Measurements from ENCODE around the gene PRCP.

PRCP gene

DNA sequence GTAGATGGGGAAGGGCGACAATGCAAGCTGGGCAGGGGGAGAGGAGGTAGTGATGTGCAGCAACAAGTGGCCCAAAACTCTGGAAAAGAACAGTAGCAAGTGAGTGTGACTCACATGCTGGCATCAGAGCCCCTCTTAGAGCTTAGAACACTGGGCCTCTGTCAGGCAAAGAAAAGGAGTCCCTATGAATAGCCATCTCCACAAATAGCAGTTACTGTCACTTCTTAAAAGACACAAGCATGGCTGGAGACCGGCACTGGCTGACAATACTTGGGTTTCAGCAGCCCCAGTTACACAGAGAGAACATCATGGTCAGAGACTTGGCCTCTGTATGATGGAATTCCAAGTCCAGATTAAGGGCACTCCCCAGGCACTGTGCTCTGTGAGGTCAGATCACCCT is 58.2 kb downstream of the PRCP start:
- Histone ChIP-seq H3K4me1 (ENCODE audit: control extremely low read depth in 1 of 4, control insufficient read depth in 4 of 4, insufficient read depth in 4 of 4, low read length in 3 of 4) (no peaks in the 10 kb centered on the region), H3K27me3 (replicated peaks in 2 of 5; ENCODE audit: control insufficient read depth in 4 of 5, insufficient read depth in 5 of 5, low read length in 4 of 5) (no peaks in the 10 kb centered on the region), H3K27ac (ENCODE audit: insufficient read depth in 1 of 2, low read depth in 1 of 2, low read length in 2 of 2, poor library complexity in 1 of 2, severe bottlenecking in 2 of 2) (no peak overlapping the region), H3K4me3 (ENCODE audit: control insufficient read depth in 1 of 7, extremely low read depth in 1 of 7, insufficient read depth in 4 of 7, low read depth in 2 of 7, low read length in 6 of 7) (no peak overlapping the region), H3K9me3 (ENCODE audit: control extremely low read depth in 1 of 5, control insufficient read depth in 4 of 5, insufficient read depth in 2 of 5, low read depth in 1 of 5, low read length in 4 of 5) (no peaks in the 10 kb centered on the region), H3K36me3 (ENCODE audit: control insufficient read depth in 4 of 4, insufficient read depth in 4 of 4, low read length in 3 of 4) (peaks cover 6 to 8% (median 7%) of the 10 kb centered on the region in 4 experiments)
- 100% methylated on average over 2 of the region's 2 CpGs for WGBS (ENCODE audit: insufficient coverage)
- CTCF ChIA-PET = interaction anchor here (1.4 to 2.8 kb wide), 2 partner anchors 9 to 25 kb away, joined by 3 to 11 read pairs; no protein-coding TSS in a partner anchor
- DNase-seq = no peak
- POLR2A ChIA-PET = no interaction called here

DNA sequence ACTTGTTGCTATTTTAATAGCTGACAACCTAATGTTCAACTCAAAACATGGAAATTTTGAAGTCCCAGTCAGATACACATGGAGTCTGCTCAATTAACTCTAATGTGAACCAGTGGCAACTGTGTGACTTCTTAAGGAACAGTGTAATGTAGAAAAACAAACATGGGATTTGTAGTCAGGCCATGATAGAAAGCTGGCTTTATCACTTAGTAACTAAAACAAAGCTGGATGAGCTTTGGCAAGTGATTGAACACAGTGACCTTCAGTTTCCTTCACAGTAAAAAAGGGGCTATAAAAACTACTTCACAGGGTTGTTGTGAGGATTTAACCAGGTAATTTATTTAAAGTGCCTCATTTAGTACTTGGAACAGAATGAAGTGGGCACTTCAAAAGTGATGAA is 62.6 kb downstream of the PRCP start:
- ChIA-PET CTCF (interaction anchor here (0.8 to 1.2 kb wide), 2 partner anchors 19 to 62 kb away, joined by 3 read pairs; no protein-coding TSS in a partner anchor), POLR2A (no interaction called here)
- Histone ChIP-seq H3K27ac (ENCODE audit: insufficient read depth in 1 of 2, low read depth in 1 of 2, low read length in 2 of 2, poor library complexity in 1 of 2, severe bottlenecking in 2 of 2) (no peak overlapping the region), H3K9me3 (ENCODE audit: control extremely low read depth in 1 of 5, control insufficient read depth in 4 of 5, insufficient read depth in 2 of 5, low read depth in 1 of 5, low read length in 4 of 5) (no peaks in the 10 kb centered on the region), H3K4me3 (ENCODE audit: control insufficient read depth in 1 of 7, extremely low read depth in 1 of 7, insufficient read depth in 4 of 7, low read depth in 2 of 7, low read length in 6 of 7) (no peak overlapping the region), H3K4me1 (ENCODE audit: control extremely low read depth in 1 of 4, control insufficient read depth in 4 of 4, insufficient read depth in 4 of 4, low read length in 3 of 4) (no peaks in the 10 kb centered on the region), H3K36me3 (ENCODE audit: control insufficient read depth in 4 of 4, insufficient read depth in 4 of 4, low read length in 3 of 4) (peaks cover 7 to 21% (median 17%) of the 10 kb centered on the region in 4 experiments), H3K27me3 (replicated peaks in 2 of 5; ENCODE audit: control insufficient read depth in 4 of 5, insufficient read depth in 5 of 5, low read length in 4 of 5) (no peaks in the 10 kb centered on the region)
- no peak for DNase-seq

DNA sequence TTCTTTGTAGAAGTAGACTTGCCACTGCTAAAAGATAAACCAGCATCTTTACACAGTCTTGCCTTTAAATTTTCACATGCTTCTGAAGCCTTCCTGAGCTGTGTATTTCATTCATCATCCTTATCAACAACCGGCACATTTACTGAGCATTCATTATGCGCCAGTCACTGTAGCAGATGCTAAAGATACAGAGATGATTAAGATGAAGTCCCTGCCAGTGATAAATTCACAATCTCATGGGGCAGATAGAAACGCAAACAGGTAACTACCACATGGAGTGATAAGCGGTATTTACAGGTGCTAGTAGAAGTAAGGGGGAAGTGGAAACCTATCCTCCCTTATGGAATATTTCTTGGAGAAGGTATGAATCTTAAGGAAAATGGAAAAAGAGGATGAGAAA is 67.2 kb downstream of the PRCP start:
- H3K4me3 ChIP-seq (ENCODE audit: control insufficient read depth in 1 of 7, extremely low read depth in 1 of 7, insufficient read depth in 4 of 7, low read depth in 2 of 7, low read length in 6 of 7) = no peak overlapping the region
- ChIA-PET POLR2A (no interaction called here), CTCF (no interaction called here)
- H3K27ac ChIP-seq (ENCODE audit: insufficient read depth in 1 of 2, low read depth in 1 of 2, low read length in 2 of 2, poor library complexity in 1 of 2, severe bottlenecking in 2 of 2) = no peak overlapping the region
- no peaks in the 10 kb centered on the region for H3K27me3 ChIP-seq (replicated peaks in 2 of 5; ENCODE audit: control insufficient read depth in 4 of 5, insufficient read depth in 5 of 5, low read length in 4 of 5)
- WGBS (ENCODE audit: insufficient coverage) = 82% methylated on average over 4 of the region's 4 CpGs
- no peaks in the 10 kb centered on the region for H3K9me3 ChIP-seq (ENCODE audit: control extremely low read depth in 1 of 5, control insufficient read depth in 4 of 5, insufficient read depth in 2 of 5, low read depth in 1 of 5, low read length in 4 of 5)
- peak in 2 of 3 donors; percentile 26 to 54 for DNase-seq
- no peaks in the 10 kb centered on the region for H3K4me1 ChIP-seq (ENCODE audit: control extremely low read depth in 1 of 4, control insufficient read depth in 4 of 4, insufficient read depth in 4 of 4, low read length in 3 of 4)
- peaks cover 7 to 16% (median 11%) of the 10 kb centered on the region in 4 experiments for H3K36me3 ChIP-seq (ENCODE audit: control insufficient read depth in 4 of 4, insufficient read depth in 4 of 4, low read length in 3 of 4)

DNA sequence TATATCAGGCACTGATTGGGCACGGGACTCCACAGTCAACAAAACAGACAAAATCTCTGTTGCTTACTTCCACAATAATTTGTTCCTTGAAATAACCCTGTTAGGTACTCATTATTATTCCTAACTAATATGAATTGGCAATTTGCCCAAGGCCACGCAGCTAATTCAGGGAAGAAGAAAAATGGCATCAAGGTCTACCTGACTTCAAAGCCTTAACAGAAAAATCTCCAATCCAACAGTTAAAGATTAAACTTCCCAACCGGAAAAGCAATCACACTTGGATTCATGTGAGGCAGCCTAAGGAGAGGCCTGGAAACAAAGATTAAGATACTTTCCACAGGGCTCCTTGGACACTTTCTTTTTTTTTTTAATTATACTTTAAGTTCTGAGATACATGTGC is 68.9 kb downstream of the PRCP start:
- Histone ChIP-seq H3K4me1 (ENCODE audit: control extremely low read depth in 1 of 4, control insufficient read depth in 4 of 4, insufficient read depth in 4 of 4, low read length in 3 of 4) (no peaks in the 10 kb centered on the region), H3K27me3 (replicated peaks in 2 of 5; ENCODE audit: control insufficient read depth in 4 of 5, insufficient read depth in 5 of 5, low read length in 4 of 5) (no peaks in the 10 kb centered on the region), H3K36me3 (ENCODE audit: control insufficient read depth in 4 of 4, insufficient read depth in 4 of 4, low read length in 3 of 4) (peaks cover 3 to 11% (median 6%) of the 10 kb centered on the region in 4 experiments), H3K27ac (ENCODE audit: insufficient read depth in 1 of 2, low read depth in 1 of 2, low read length in 2 of 2, poor library complexity in 1 of 2, severe bottlenecking in 2 of 2) (no peak overlapping the region), H3K9me3 (ENCODE audit: control extremely low read depth in 1 of 5, control insufficient read depth in 4 of 5, insufficient read depth in 2 of 5, low read depth in 1 of 5, low read length in 4 of 5) (no peaks in the 10 kb centered on the region), H3K4me3 (ENCODE audit: control insufficient read depth in 1 of 7, extremely low read depth in 1 of 7, insufficient read depth in 4 of 7, low read depth in 2 of 7, low read length in 6 of 7) (no peak overlapping the region)
- DNase-seq = no peak
- ChIA-PET CTCF (no interaction called here), POLR2A (no interaction called here)
- no CpG with 5 or more reads among the region's 3 CpGs for WGBS (ENCODE audit: insufficient coverage)

DNA sequence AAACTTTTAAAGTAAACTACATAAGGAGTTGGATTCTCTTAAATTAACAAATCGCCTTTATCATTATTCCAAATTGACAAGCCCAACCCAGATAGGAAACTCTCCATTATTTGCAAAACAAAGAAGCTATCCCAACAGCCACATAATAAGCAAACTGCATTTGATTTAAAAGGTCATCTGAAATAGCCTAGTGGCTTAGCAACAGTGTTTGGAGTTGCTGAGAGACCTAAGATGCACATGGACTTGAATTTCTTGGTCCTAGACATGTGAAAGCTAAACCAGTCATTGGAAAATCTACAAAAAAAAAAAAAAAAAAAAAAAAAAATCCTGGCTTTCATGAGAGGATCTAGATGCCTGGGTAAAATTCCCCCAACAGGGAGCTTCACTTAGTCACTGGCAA is 69.5 kb downstream of the PRCP start:
- Histone ChIP-seq H3K27ac (ENCODE audit: insufficient read depth in 1 of 2, low read depth in 1 of 2, low read length in 2 of 2, poor library complexity in 1 of 2, severe bottlenecking in 2 of 2) (no peak overlapping the region), H3K4me3 (ENCODE audit: control insufficient read depth in 1 of 7, extremely low read depth in 1 of 7, insufficient read depth in 4 of 7, low read depth in 2 of 7, low read length in 6 of 7) (no peak overlapping the region), H3K9me3 (ENCODE audit: control extremely low read depth in 1 of 5, control insufficient read depth in 4 of 5, insufficient read depth in 2 of 5, low read depth in 1 of 5, low read length in 4 of 5) (no peaks in the 10 kb centered on the region), H3K27me3 (replicated peaks in 2 of 5; ENCODE audit: control insufficient read depth in 4 of 5, insufficient read depth in 5 of 5, low read length in 4 of 5) (no peaks in the 10 kb centered on the region), H3K36me3 (ENCODE audit: control insufficient read depth in 4 of 4, insufficient read depth in 4 of 4, low read length in 3 of 4) (peaks cover 3 to 11% (median 6%) of the 10 kb centered on the region in 4 experiments), H3K4me1 (ENCODE audit: control extremely low read depth in 1 of 4, control insufficient read depth in 4 of 4, insufficient read depth in 4 of 4, low read length in 3 of 4) (no peaks in the 10 kb centered on the region)
- CTCF ChIA-PET = no interaction called here
- POLR2A ChIA-PET = no interaction called here
- no CpG with 5 or more reads among the region's 1 CpG for WGBS (ENCODE audit: insufficient coverage)
- no peak for DNase-seq

DNA sequence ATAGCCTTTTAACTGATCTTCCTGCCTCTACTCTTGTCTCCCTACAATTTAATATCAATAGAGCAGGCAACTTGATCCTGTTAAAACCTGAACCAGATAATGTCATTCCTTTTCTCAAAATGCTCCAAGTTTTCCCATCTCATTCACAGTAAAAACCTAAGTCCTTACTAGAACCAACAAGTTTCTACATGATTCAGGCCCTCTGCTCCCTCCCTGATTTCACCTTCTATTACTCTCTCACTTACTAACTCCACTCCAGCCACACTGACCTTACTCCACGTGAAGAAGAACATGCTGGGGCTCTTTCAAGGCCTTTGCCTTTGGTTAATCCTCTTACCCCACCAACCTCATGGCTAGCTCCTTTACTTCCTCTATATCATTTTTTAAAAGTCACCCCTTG is 71.1 kb downstream of the PRCP start:
- Histone ChIP-seq H3K27me3 (replicated peaks in 2 of 5; ENCODE audit: control insufficient read depth in 4 of 5, insufficient read depth in 5 of 5, low read length in 4 of 5) (no peaks in the 10 kb centered on the region), H3K36me3 (ENCODE audit: control insufficient read depth in 4 of 4, insufficient read depth in 4 of 4, low read length in 3 of 4) (peaks cover 3 to 16% (median 8%) of the 10 kb centered on the region in 4 experiments), H3K27ac (ENCODE audit: insufficient read depth in 1 of 2, low read depth in 1 of 2, low read length in 2 of 2, poor library complexity in 1 of 2, severe bottlenecking in 2 of 2) (no peak overlapping the region), H3K9me3 (ENCODE audit: control extremely low read depth in 1 of 5, control insufficient read depth in 4 of 5, insufficient read depth in 2 of 5, low read depth in 1 of 5, low read length in 4 of 5) (no peaks in the 10 kb centered on the region), H3K4me1 (ENCODE audit: control extremely low read depth in 1 of 4, control insufficient read depth in 4 of 4, insufficient read depth in 4 of 4, low read length in 3 of 4) (no peaks in the 10 kb centered on the region), H3K4me3 (ENCODE audit: control insufficient read depth in 1 of 7, extremely low read depth in 1 of 7, insufficient read depth in 4 of 7, low read depth in 2 of 7, low read length in 6 of 7) (no peak overlapping the region)
- no peak for DNase-seq
- CTCF ChIA-PET = no interaction called here
- WGBS (ENCODE audit: insufficient coverage) = 100% methylated on average over 1 of the region's 1 CpG
- POLR2A ChIA-PET = no interaction called here

DNA sequence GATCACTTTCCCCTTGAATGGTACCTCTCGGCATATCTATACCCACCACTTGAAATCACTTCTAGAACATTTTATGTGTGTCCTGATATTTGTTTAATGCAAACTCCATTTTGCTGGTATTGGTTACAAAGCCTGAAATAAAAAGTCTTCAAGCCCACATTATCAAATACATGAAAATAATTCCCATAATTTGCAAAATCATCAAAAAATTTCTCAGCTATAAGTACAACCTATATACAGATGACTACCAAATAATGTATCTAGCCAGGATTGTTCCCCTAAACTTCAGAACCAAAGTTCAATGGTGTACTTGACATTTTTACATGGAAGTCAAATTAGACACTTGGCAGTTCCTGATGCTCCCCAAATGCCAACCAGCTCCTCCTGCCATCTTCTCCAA is 71.8 kb downstream of the PRCP start:
- POLR2A ChIA-PET = no interaction called here

More for the DNA sequence above, 71.8 kb downstream of the PRCP start:
- Histone ChIP-seq H3K4me3 (ENCODE audit: control insufficient read depth in 1 of 7, extremely low read depth in 1 of 7, insufficient read depth in 4 of 7, low read depth in 2 of 7, low read length in 6 of 7) (no peak overlapping the region), H3K4me1 (ENCODE audit: control extremely low read depth in 1 of 4, control insufficient read depth in 4 of 4, insufficient read depth in 4 of 4, low read length in 3 of 4) (no peaks in the 10 kb centered on the region), H3K27ac (ENCODE audit: insufficient read depth in 1 of 2, low read depth in 1 of 2, low read length in 2 of 2, poor library complexity in 1 of 2, severe bottlenecking in 2 of 2) (no peak overlapping the region), H3K36me3 (ENCODE audit: control insufficient read depth in 4 of 4, insufficient read depth in 4 of 4, low read length in 3 of 4) (peaks cover 3 to 10% (median 7%) of the 10 kb centered on the region in 4 experiments), H3K9me3 (ENCODE audit: control extremely low read depth in 1 of 5, control insufficient read depth in 4 of 5, insufficient read depth in 2 of 5, low read depth in 1 of 5, low read length in 4 of 5) (no peaks in the 10 kb centered on the region), H3K27me3 (replicated peaks in 2 of 5; ENCODE audit: control insufficient read depth in 4 of 5, insufficient read depth in 5 of 5, low read length in 4 of 5) (no peaks in the 10 kb centered on the region)
- WGBS (ENCODE audit: insufficient coverage) = no CpG with 5 or more reads among the region's 1 CpG
- DNase-seq = no peak
- CTCF ChIA-PET = no interaction called here

Measured in common myeloid progenitor, CD34-positive (primary cell).